Measurements from ENCODE around the gene CTTN.
"Not testable (repeated sequence)": the region's sequence is repeated elsewhere in the genome, so short reads cannot be mapped to it uniquely, and the experiment has no call there.

CTTN gene

GRCh38 chr11:70429724-70430521 lies 31.6 kb downstream of the CTTN start:
- DNase-seq (ENCODE audit: low spot score): no peak

GRCh38 chr11:70430671-70431574 lies 32.6 kb downstream of the CTTN start:
- DNase-seq (ENCODE audit: low spot score): no peak

- no peak for DNase-seq (ENCODE audit: low spot score)
Observed at GRCh38 chr11:70431611-70432010, 33.3 kb downstream of the CTTN start.

- no peak for DNase-seq (ENCODE audit: low spot score)
Observed at GRCh38 chr11:70432065-70432464, 33.7 kb downstream of the CTTN start.

- DNase-seq (ENCODE audit: low spot score): no peak
Observed at GRCh38 chr11:70432580-70432979, 34.3 kb downstream of the CTTN start.

- no peak for DNase-seq (ENCODE audit: low spot score)
Observed at GRCh38 chr11:70433038-70433437, 34.7 kb downstream of the CTTN start.

GRCh38 chr11:70433526-70433925 lies 35.2 kb downstream of the CTTN start:
- no peak for DNase-seq (ENCODE audit: low spot score)

- no peak for DNase-seq (ENCODE audit: low spot score)
Observed at GRCh38 chr11:70433966-70434812, 35.9 kb downstream of the CTTN start.

- no peak for DNase-seq (ENCODE audit: low spot score)
Observed at GRCh38 chr11:70434813-70435278, 36.5 kb downstream of the CTTN start.

GRCh38 chr11:70435361-70435760 lies 37.0 kb downstream of the CTTN start:
- DNase-seq (ENCODE audit: low spot score): no peak

GRCh38 chr11:70435765-70436500 lies 37.6 kb downstream of the CTTN start:
- no peak for DNase-seq (ENCODE audit: low spot score)

- DNase-seq (ENCODE audit: low spot score): no peak
Observed at GRCh38 chr11:70436501-70436860, 38.2 kb downstream of the CTTN start.

- DNase-seq (ENCODE audit: low spot score): no peak
Observed at GRCh38 chr11:70437111-70437784, 38.9 kb downstream of the CTTN start.

- no peak for DNase-seq (ENCODE audit: low spot score)
Observed at GRCh38 chr11:70440206-70440605, 41.9 kb downstream of the CTTN start.

- no peak for DNase-seq (ENCODE audit: low spot score)
Observed at GRCh38 chr11:70443773-70444030, 45.4 kb downstream of the CTTN start.

GRCh38 chr11:70445091-70445490 lies 46.8 kb downstream of the CTTN start:
- DNase-seq (ENCODE audit: low spot score): no peak

GRCh38 chr11:70445605-70446004 lies 47.3 kb downstream of the CTTN start:
- DNase-seq (ENCODE audit: low spot score): no peak

GRCh38 chr11:70448983-70449567 lies 50.7 kb downstream of the CTTN start:
- DNase-seq (ENCODE audit: low spot score): no peak

- no peak for DNase-seq (ENCODE audit: low spot score)
Observed at GRCh38 chr11:70454197-70454767, 56.0 kb downstream of the CTTN start.

- DNase-seq (ENCODE audit: low spot score): not testable (repeated sequence)
Observed at GRCh38 chr11:70454811-70455210, 56.5 kb downstream of the CTTN start.
